ENCODE data around the gene TMED4.
"Not testable (repeated sequence)": the region's sequence is repeated elsewhere in the genome, so short reads cannot be mapped to it uniquely, and the experiment has no call there.

The TMED4 gene

DNA sequence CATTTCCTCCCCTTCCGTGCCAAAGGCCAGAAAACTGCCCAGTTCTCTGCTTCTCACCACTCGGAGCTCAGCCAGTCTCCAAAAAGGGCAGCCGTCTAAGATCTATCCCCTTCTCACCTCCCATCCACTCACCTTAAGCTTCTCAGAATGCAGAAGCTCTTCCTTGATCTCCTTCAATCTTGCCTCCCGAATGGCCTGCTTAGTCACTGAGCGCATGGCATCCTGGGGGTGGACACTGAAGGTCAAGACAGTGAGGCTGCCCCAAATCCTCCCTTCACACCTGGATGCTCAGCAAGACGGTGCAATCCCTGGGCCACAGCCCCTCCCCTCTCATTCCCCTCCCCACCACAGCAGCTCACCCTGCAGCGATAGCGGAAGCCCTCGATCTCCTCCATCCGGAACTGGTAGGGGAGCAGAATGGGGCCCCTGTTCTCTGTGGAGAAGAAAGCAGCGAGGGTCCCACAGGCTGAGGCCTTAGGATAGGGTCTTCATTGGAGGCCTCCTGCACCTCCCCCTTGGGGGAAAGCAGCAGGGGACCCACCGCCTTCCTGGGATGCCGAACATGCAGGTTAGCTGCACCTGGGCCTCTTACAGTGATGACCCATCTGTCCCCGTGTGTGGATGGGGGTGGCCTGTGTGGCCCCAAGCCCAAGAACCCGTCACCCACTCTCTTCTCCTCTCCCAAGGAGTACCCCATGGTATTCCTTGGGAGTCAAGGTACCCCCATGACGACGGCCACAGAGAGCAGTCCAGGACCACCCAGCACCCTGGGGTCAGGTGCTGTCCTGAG lies 13.1 kb downstream of the TMED4 start:
- no peak for DNase-seq

DNA sequence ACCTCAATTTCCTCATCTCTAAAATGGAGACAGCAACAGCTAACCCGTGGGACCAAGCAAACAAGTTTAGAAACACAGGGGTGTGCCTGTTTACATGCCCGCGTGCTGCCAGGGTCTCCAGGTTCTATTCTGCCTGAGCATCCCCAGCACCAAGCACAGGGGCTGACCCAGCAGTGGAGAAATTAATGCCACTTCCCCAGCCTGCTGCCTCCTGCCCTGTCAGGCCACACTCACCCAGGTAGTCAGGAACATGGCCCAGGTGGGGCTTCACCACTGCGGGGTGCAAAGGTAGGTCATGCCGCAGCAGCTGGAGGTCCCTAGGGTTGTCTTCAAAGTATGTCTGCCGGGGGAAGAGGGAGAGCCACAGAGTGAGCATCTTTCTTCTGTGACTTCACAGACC lies 14.1 kb downstream of the TMED4 start:
- no peak for DNase-seq

DNA sequence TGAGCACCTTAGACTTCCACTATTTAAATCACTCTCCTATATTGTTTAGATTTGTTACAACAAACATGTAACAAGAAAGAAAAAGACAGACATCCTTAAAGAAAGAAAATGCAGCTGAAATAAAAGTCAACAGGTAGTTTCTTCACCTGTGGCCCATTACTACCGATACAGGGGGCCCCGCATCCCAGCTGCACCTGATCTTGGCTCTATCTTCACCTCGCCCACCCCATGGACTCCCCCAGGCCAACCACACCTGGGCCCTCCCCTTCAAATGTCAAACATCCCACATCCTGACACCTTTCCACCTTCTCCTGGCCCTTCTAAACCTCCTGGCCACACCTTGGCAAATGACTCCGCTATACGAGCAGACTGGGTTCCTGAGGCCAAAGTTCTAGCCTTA lies 15.4 kb downstream of the TMED4 start:
- no peak for DNase-seq

DNA sequence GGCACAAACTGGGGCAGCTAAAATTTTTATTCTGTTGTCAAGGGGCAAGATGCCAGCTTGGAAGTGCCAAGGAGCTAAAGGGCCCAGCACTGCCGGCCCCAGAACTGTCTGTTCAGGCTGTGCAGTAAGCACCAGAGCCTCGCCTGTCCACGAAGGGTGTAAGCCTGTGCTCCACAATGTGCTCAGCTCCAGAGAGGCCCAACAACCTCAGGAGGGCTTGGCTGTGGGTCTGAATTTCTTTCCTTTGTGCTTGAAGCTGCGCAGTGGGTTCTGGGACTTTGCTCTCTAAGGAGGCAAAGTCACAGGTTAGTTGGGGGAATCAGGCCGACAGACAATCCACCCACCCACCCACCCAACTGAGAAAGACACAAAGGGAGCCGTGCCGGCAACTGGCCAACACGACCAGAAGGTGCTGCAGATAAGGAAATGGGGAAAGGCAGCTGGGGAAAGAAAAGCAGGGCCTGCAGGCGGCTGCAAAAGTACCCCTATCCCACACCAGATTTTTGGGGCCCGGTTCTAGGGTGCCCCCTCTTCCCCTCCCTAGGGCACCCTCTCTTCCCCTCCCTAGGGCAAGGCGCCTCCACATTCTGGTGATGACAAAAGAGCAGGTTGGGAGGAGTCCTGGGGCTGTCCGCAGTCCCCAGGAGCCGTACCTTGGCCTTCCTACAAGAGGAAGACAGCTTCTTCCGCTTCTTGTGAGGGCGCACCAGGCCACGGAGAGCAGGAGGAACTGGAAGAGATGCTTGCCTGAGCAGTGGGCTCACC lies 16.1 kb downstream of the TMED4 start:
- DNase-seq: no peak

DNA sequence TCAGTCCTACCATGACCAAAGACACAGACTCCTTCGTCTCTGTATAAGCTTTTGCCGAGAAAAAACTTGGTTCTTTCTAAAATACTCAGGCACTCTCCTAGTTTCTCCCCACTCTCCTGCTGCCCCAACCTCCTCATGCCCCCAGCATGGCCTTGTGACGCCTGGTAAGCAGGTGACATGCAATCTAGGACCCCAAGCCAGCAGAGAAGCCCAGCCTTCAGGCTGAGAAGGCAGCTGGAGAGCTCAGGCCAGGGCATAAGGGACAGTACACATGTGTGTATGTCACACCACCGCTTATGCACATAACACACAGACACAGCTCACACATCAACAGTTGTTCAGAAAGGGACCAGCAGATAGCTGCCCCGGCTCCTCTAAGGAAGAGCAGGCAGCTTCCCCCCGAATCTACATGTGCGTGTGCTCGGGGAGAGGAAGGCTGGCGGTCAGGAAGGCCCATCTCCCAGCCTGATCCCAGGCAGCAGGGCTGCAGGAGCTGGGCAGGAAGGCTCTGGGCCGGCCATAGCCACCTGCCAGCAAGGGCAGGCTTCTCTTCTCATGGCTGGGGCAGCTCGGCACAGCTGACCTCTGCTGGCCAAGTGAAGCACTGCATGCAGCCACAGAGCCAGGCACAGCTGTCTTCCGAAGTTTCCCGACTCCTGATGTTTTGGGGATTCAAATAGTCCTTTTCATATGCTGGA lies 16.8 kb downstream of the TMED4 start:
- DNase-seq: peak; percentile 12

DNA sequence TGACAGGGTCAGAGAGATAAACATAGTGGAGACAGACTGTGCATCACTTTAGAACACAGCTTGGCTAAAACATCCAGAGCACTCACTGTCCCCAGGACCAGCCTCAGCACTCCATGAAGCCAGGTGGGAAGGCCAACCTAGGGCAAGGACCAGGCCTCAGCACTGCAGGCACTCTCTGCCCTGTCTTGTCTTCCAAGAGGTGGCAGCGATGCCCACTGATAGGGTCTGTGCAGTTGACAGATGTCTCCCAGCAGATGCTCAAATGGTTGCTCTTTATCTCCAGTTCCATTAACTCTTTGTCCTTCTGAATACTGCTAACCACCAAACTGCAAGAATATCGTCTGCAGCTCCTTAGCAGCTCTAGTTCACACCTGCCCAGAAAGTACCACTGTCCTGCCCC lies 17.4 kb downstream of the TMED4 start:
- DNase-seq: no peak

DNA sequence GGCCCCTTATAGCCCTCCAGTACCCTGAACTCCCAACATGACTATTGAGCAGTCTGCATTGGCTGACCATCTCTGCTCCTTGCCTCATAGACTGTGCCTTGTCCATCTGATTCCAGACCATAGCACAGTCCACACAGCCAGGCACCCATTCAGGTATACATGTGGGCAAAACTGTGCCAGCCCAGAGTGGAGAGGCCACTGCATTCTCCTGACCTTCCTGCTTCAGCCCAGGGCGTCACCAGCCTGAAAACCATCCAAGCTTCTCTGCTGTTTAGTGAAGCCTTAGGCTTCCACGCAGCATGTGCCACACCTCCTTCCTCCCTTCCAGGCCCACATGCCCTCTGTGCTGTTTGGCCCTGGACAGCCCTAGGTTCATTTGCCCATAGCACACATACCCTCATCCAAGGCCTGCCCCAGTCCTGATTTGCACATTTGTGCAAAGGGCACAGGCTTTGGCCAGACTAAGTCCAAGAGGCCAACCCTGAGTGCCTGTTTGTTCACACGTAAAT lies 18.8 kb downstream of the TMED4 start:
- DNase-seq: no peak

DNA sequence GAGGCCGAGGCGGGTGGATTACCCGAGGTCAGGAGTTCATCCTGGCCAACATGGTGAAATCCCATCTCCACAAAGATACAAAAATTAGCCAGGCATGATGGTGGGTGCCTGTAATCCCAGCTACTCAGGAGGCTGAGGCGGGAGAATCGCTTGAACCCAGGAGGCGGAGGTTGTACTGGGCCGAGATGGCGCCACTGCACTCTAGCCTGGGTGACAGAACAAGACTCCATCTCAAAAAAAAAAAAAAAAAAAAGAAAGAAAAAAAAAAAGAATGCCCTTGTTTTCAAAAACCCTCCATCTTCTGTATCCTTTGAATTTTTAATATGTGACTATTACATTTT lies 19.4 kb downstream of the TMED4 start:
- DNase-seq: not testable (repeated sequence)

DNA sequence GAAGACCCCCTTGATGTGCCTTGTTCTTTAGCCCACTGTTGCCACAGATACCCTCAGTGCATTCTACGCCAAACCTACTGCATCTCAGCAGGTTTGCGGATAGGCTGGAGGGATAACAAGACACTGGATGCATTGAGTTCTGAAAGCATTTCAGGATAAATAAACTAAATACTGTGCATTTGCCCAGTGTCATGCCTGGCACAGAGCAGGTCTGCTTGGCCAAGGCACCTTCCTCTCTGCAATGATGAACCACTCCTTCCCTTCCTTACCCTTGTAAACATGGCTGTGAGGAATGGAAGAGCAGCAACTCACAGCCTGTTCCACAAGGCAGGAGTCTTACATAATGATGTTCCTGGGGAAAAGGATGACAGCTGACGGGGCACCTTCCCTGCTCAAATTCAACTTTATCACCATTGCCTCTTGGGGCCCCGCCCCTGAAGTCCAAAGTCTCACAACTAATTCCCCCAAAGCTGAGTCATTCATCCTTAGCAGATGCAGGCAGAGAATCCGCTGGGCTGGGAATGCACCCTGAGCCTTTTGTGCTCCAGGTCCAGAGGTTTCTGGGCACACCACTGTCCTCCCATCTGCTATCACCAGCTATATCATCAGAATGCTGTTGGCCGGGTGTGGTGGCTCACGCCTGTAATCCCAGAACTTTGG lies 19.9 kb downstream of the TMED4 start:
- no peak for DNase-seq

DNA sequence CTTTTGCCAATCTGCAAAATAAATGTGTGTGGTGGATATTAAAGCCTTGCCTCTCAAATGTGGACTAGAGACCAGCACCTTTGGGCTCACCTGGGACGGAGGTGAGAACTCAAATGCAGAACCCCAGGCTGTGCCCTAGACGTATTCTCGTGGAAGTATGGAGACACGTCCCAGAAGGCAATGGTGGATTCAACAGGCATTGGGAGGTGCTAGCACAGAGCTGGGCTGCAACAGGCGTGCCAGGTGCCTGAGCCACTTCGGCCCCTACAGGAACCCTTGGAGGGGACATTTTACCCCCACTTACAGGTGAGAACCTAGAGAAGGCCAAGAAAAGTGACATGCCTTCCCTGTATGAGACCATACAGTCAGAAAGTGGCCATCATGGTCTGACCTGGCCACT lies 20.6 kb downstream of the TMED4 start:
- no peak for DNase-seq

DNA sequence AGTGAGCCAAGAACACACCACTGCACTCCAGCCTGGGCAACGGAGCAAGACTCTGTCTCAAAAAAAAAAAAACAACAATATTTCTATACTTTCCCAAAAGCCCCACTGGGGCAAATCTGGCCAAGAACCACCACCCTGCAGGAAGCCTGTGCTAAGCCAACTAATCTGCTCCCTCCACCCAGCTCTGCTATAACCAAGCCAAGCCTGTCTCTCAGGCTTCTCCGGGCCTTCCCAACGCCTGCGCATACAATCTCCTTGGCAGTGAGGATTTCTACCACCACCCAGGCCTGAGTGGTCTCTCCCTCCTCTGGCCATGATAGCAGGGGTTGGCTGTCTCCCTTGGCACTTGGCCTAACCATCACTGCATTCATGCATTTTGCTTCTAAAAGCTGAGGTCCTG lies 22.5 kb downstream of the TMED4 start:
- DNase-seq: no peak

DNA sequence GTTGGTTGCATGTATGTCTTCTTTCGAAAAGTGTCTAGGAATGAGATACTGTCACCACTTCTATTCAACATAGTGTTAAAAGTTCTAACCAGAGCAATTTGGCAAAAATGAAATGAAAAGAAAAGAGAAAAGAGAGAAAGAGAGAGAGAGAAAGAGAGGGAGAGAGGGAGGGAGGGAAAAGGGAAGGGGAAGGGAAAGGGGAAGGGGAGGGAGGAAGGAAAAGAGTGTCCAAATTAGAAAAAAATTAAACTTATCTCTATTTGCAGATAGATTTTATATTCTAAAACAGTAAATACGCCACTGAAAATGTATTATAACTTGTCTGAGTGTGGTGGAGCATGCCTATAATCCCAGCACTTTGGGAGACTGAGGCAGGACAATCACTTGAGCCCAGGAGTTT lies 24.5 kb downstream of the TMED4 start:
- DNase-seq: no peak

DNA sequence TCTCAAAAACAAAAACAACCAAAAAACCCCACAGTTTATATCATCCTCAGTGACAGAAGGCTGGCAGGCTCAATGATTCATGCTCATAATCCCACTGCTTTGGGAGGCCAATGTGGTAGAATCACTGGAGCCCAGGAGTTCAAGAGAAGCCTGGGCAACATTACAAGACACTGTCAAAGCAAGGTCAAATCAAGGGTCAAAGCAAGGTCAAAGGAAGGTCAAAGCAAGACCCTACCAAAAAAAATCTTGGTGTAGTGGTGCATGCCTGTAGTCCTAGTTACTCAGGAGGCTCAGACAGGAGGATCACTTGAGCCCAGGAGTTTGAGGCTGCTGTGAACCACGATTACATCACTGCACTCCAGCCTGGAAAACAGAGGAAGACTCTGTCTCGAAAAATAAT lies 26.7 kb downstream of the TMED4 start:
- no peak for DNase-seq

DNA sequence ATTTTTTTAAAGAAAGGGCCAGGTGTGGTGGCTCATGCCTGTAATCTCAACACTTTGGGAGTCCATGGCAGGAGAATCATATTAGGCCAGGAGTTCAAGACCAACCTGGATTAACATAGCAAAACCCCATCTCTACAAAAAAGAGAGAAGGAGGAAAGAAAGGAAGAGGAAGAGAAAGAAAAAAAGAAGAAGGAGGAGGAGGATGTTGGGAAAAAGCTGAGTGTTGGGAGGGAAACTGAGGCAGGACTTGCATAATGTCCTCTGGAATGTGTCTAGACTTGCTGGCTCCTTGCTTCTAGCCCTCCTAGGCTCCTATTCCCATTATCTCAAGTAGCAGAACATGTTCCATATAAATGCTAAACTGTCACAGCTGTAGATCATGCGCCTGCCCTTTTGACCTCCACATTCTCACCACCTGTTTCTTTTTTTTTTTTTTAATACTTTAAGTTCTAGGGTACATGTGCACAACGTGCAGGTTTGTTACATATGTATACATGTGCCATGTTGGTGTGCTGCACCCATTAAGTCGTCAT lies 29.5 kb downstream of the TMED4 start:
- not testable (repeated sequence) for DNase-seq

DNA sequence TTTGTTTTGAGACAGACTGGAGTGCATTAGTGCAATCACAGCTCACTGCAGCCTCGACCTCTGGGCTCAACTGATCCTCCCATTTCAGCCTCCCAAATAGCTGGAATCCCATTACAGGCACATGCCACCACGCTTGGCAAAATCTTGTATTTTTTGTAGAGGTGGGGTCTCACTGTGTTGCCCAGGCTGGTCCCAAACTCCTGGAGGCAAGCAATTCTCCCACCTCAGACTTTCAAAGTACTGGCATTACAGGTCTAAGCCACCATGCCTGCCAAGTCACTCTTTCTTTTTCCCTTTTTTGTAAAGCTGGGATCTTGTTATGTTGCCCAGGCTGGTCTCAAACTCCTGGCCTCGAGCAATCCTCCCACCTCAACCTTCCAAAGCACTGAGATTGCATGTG lies 32.6 kb downstream of the TMED4 start:
- DNase-seq: no peak

DNA sequence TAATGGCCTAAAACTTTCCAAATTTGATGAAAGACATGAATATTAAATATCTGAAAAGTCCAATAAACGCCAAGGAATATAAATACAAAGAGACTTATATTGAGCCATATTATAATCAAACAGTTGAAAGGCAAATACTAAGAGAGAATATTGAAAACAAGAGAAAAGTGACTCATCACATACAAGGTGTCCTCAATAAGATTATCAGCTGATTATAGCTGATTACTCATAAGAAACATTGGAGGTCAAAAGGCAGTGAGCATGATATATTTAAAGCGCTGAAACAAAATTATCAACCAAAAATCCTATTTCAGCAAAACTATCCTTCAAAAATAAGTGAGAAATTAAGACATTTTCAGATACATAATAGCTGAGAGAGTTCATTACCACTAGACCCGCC lies 33.1 kb downstream of the TMED4 start:
- DNase-seq: no peak

DNA sequence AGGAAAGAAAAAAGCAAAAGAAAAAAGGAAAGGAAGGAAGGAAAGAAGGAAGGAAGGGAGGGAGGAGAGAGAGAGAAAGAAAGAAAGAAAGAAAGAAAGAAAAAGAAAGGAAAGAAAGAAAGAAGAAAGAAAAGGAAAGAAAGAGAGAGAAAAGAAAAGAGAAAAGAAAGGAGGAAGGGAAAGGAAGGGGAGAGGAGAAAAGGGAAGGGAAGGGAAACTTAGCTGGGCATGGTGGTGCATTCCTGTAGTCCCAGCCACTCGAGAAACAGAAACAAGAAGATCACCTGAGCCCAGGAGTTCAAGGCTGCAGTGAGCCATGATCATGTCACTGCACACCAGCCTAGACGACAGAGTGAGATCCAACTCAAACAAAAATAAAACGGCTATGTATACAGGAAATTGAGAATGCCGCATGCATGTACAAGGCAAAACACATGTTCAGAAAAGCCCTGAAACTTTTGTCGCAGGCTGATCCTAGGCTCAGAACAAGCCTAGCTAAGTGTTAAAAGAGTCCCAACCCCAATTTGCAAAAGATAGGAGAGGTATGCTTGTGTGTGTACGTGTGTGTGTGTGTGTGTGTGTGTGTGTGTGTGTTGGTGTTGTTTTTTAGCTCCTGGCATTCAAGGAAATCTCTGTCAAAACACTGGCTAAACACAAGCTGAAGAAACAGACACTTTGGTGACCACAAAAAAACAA lies 34.3 kb downstream of the TMED4 start:
- DNase-seq: no peak

DNA sequence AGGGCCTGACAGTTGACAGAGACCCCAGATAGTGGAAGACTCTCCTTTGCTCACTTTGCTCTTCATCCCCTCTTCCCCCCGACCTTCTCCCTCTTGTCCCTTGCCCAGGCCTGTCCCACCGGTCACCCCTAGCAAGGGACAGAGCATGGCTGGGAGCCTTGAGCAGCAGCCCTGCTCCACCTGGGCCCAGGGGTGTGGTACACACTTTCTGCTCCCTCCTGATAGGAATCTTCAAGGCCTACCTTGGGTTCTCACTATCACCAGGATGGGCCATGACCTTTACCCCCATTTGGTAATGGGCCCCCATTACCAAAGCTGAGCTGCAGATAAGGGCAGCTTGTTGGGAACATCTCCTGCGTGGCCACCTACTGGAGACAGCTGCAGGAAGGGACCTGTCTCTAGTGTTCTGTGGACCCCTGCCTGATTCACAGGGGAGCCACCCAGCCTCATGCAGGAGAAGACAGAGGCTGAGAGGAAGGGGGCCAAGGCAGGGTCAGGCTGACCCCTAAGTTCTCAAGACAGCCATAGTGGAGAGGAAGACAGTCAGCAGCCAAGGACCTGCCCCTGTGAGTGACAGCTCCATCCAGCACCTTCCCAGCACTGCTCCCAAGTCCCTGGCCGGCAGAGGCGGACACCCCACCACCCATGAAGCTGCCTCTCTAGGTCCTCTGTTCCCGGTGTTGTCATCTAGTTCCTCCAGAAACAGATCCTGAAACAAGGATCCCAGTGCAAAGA lies 40.0 kb downstream of the TMED4 start:
- DNase-seq: no peak

DNA sequence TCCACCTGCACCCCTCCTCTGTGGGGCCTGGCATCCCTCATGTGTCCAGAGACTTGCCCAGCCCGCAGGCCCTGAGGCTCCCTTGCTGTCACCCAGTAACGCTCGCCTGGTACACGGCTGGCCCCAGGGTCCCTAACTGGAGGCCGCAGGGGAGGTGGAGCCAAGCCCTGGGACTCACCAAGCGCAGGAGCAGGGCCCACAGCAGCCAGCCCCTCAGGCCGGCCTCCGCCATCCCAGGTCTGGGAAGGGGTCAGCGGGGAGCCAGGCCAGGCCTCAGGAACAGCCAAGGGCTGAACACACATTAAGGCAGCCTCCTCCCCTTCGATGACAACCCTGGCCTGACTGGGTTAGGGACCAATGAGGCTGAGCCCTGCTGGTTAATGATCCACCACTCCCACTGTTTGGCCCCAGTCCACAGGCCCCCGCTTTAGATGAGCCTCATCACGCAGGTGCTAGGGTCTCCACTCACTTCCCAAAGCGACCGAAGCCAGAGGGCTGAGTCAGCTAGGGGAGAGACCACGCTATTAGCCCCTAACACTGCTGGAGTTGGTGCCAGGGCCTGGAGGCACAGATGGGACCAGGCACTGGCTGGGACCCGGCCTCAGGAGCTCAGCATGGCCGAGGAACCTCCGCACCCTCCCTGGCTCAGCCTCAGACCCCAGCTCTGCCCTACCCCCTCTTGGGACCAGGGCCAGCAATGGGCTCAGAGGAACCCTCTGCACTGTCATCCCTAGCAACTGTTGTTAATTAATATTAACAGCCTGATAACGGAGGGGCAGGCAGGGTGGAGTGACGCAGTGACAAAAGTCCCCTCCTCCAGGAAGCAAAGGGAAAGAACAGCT lies 40.8 kb downstream of the TMED4 start, which contains the start of gene NPC1L1:
TSS of gene NPC1L1 (minus strand) at position 303 of the 842 bp plus-strand sequence. CDS start at position 232, 71 bp downstream.
- no peak for DNase-seq

DNA sequence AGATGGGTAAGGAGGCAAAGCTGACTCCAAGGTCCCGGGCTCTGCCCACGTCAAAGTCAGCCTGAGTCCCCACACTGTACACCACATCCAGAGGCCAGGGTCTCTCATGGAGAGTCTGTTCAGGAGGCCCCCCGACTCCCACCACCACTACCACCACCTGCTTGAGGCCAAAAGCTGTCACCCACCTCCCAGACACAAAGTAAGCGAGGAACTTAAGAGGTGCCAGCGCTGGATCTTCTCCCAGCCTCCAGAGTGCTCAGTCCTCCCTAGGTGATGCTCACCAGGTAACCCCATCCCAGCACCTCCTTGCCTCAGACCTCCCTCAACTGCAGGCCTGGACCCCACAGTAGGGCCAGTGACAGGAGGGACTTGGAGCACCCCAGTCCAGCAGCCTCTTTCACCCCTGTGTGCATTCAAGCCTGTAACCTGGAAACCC lies 41.4 kb downstream of the TMED4 start:
- DNase-seq: no peak

Measured in GDM1 (cell line).